ACC112 (cell line): ENCODE data around the gene ANKMY1.

Experiments used
- H2AFZ ChIP-seq: fragments of 200-600 bp; sonication (generic); one replicate; pipeline ENCODE4 v1.6.0; 2017; ENCODE audit warnings: antibody characterized with exemption, low read length; ENCODE audit not compliant: unreplicated experiment
- H3K27ac ChIP-seq: fragments of 200-600 bp; sonication (generic); 2 replicates; pipeline ENCODE4 v1.5.1; 2014; ENCODE audit warnings: low read depth, mild to moderate bottlenecking, antibody characterized with exemption, low read length, moderate library complexity
- H3K27me3 ChIP-seq: fragments of 200-600 bp; sonication (generic); 2 replicates; pipeline ENCODE4 v1.6.1; 2014; ENCODE audit warnings: mild to moderate bottlenecking, antibody characterized with exemption, low read length, moderate library complexity, mixed read lengths; ENCODE audit not compliant: insufficient read depth
- H3K36me3 ChIP-seq: fragments of 200-600 bp; sonication (generic); 2 replicates; pipeline ENCODE4 v1.6.1; 2016; ENCODE audit warnings: mild to moderate bottlenecking, antibody characterized with exemption, low read length, moderate library complexity, mixed read lengths; ENCODE audit not compliant: insufficient read depth
- H3K4me1 ChIP-seq: fragments of 200-600 bp; sonication (generic); one replicate; pipeline ENCODE4 v1.6.1; 2016; ENCODE audit warnings: low read length, mixed read lengths; ENCODE audit not compliant: insufficient read depth, unreplicated experiment, control insufficient read depth
- H3K4me3 ChIP-seq: fragments of 200-600 bp; sonication (generic); 2 replicates; pipeline ENCODE4 v1.5.1; 2014; ENCODE audit warnings: mild to moderate bottlenecking, low read depth, low read length
- H3K79me2 ChIP-seq: fragments of 200-600 bp; sonication (generic); one replicate; pipeline ENCODE4 v1.6.0; 2016; ENCODE audit warnings: low read length; ENCODE audit not compliant: control insufficient read depth, unreplicated experiment, insufficient read depth

Gene ANKMY1

GRCh38 chr2:240557808-240558207 lies at the start of gene ANKMY1:
ANKMY1 (minus strand) TSS chr2:240557988; CDS start chr2:240557335, 653 bp downstream.
- Histone ChIP-seq H3K4me3 (peak within 1 kb of the TSS; percentile 84), H3K4me1 (peaks cover 30% of the 10 kb centered on the region), H3K27ac (no peak within 1 kb of the TSS), H3K36me3 (peaks cover 7% of the 10 kb centered on the region; the same call in 1 of the 2 replicates), H3K27me3 (no peaks in the 10 kb centered on the region), H2AFZ (peak within 1 kb of the TSS; percentile 74), H3K79me2 (peaks cover 32% of the 10 kb centered on the region)

GRCh38 chr2:240605867-240606743 lies 48.3 kb upstream of the ANKMY1 start:
- Histone ChIP-seq H2AFZ (no peak overlapping the region), H3K36me3 (no peaks in the 10 kb centered on the region), H3K79me2 (no peaks in the 10 kb centered on the region), H3K27me3 (no peaks in the 10 kb centered on the region), H3K4me3 (no peak overlapping the region), H3K27ac (no peak overlapping the region), H3K4me1 (no peaks in the 10 kb centered on the region)

- no peak overlapping the region for H2AFZ ChIP-seq
- no peaks in the 10 kb centered on the region for H3K79me2 ChIP-seq
- no peaks in the 10 kb centered on the region for H3K4me1 ChIP-seq
- no peaks in the 10 kb centered on the region for H3K36me3 ChIP-seq
- no peaks in the 10 kb centered on the region for H3K27me3 ChIP-seq
- no peak overlapping the region for H3K4me3 ChIP-seq
- H3K27ac ChIP-seq: no peak overlapping the region
These were observed 47.3 kb upstream of the ANKMY1 start for GRCh38 chr2:240604939-240605716.

GRCh38 chr2:240604291-240604938 lies 46.6 kb upstream of the ANKMY1 start:
- no peak overlapping the region for H3K27ac ChIP-seq
- no peak overlapping the region for H2AFZ ChIP-seq
- no peak overlapping the region for H3K4me3 ChIP-seq
- H3K4me1 ChIP-seq: no peaks in the 10 kb centered on the region
- no peaks in the 10 kb centered on the region for H3K27me3 ChIP-seq
- no peaks in the 10 kb centered on the region for H3K79me2 ChIP-seq
- no peaks in the 10 kb centered on the region for H3K36me3 ChIP-seq

- no peaks in the 10 kb centered on the region for H3K27me3 ChIP-seq
- no peak overlapping the region for H3K27ac ChIP-seq
- H2AFZ ChIP-seq: no peak overlapping the region
- H3K36me3 ChIP-seq: no peaks in the 10 kb centered on the region
- no peak overlapping the region for H3K4me3 ChIP-seq
- no peaks in the 10 kb centered on the region for H3K79me2 ChIP-seq
- H3K4me1 ChIP-seq: no peaks in the 10 kb centered on the region
These were observed 46.1 kb upstream of the ANKMY1 start for GRCh38 chr2:240603846-240604245.

- H3K4me3 ChIP-seq: no peak overlapping the region
- H2AFZ ChIP-seq: no peak overlapping the region
- no peaks in the 10 kb centered on the region for H3K79me2 ChIP-seq
- H3K27ac ChIP-seq: no peak overlapping the region
- no peaks in the 10 kb centered on the region for H3K27me3 ChIP-seq
- no peaks in the 10 kb centered on the region for H3K36me3 ChIP-seq
- no peaks in the 10 kb centered on the region for H3K4me1 ChIP-seq
These were observed 45.5 kb upstream of the ANKMY1 start for GRCh38 chr2:240603081-240603835.

- Histone ChIP-seq H3K4me3 (no peak overlapping the region), H3K27me3 (no peaks in the 10 kb centered on the region), H3K79me2 (no peaks in the 10 kb centered on the region), H2AFZ (no peak overlapping the region), H3K36me3 (no peaks in the 10 kb centered on the region), H3K4me1 (no peaks in the 10 kb centered on the region), H3K27ac (no peak overlapping the region)
These were observed 44.7 kb upstream of the ANKMY1 start for GRCh38 chr2:240602266-240603050.

- Histone ChIP-seq H3K27me3 (no peaks in the 10 kb centered on the region), H3K4me3 (no peak overlapping the region), H3K36me3 (no peaks in the 10 kb centered on the region), H3K79me2 (no peaks in the 10 kb centered on the region), H3K4me1 (no peaks in the 10 kb centered on the region), H3K27ac (no peak overlapping the region), H2AFZ (no peak overlapping the region)
These were observed 44.0 kb upstream of the ANKMY1 start for GRCh38 chr2:240601831-240602160.

GRCh38 chr2:240601061-240601830 lies 43.5 kb upstream of the ANKMY1 start:
- no peaks in the 10 kb centered on the region for H3K27me3 ChIP-seq
- H3K27ac ChIP-seq: no peak overlapping the region
- no peak overlapping the region for H3K4me3 ChIP-seq
- H3K36me3 ChIP-seq: no peaks in the 10 kb centered on the region
- no peaks in the 10 kb centered on the region for H3K4me1 ChIP-seq
- no peak overlapping the region for H2AFZ ChIP-seq
- no peaks in the 10 kb centered on the region for H3K79me2 ChIP-seq
